Suprapubic skin (tissue), 3 donors: Measurements from ENCODE around the gene CREB5.

Experiments
- POLR2AphosphoS5 ChIP-seq, 3 donors: sonication (generic); formaldehyde crosslinking; IDR thresholded peaks; one replicate each; pipeline ENCODE4 v1.6.1; 2017; ENCODE audit warnings: antibody characterized with exemption in 3 of 3
- TF ChIP-seq, protein P1 (sequence below), 2 donors: fragments of 200-600 bp in 1 of 2; fragments of 450-650 bp in 1 of 2; sonication (generic) in 1 of 2; IDR thresholded peaks; one replicate each; pipeline ENCODE4 v1.5.1; 2016 to 2019; ENCODE audit warnings: antibody characterized with exemption in 2 of 2, mild to moderate bottlenecking in 1 of 2, moderate library complexity in 1 of 2

DNA sequence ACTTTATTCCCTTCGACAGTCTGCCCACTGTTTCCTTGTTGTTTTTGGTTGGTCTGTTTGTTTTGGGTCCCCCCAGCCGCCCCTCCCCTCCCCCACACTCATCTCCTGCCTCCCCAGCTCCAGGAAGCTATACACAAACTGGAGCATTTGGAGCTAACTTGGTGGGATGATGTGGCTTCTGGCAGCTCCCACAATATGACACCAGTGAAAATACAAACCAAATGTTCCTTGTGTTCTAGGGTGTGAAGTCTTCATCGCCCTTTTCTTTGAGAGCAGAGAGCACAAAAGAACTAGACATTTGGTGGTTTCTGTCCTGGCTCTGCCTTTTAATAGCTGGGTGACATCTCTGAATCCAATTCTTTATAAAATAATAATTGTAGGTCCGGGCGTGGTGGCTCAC lies 33.8 kb downstream of the CREB5 start:
- TF ChIP-seq, protein P1, sequence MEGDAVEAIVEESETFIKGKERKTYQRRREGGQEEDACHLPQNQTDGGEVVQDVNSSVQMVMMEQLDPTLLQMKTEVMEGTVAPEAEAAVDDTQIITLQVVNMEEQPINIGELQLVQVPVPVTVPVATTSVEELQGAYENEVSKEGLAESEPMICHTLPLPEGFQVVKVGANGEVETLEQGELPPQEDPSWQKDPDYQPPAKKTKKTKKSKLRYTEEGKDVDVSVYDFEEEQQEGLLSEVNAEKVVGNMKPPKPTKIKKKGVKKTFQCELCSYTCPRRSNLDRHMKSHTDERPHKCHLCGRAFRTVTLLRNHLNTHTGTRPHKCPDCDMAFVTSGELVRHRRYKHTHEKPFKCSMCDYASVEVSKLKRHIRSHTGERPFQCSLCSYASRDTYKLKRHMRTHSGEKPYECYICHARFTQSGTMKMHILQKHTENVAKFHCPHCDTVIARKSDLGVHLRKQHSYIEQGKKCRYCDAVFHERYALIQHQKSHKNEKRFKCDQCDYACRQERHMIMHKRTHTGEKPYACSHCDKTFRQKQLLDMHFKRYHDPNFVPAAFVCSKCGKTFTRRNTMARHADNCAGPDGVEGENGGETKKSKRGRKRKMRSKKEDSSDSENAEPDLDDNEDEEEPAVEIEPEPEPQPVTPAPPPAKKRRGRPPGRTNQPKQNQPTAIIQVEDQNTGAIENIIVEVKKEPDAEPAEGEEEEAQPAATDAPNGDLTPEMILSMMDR (IDR thresholded peaks at IDR 0.05): no peak
- no peak for TF ChIP-seq POLR2AphosphoS5 (IDR thresholded peaks at IDR 0.05)
